ENCODE data around the gene ARL6IP1.
"Not testable (repeated sequence)": the region's sequence is repeated elsewhere in the genome, so short reads cannot be mapped to it uniquely, and the experiment has no call there.

The ARL6IP1 gene

DNA sequence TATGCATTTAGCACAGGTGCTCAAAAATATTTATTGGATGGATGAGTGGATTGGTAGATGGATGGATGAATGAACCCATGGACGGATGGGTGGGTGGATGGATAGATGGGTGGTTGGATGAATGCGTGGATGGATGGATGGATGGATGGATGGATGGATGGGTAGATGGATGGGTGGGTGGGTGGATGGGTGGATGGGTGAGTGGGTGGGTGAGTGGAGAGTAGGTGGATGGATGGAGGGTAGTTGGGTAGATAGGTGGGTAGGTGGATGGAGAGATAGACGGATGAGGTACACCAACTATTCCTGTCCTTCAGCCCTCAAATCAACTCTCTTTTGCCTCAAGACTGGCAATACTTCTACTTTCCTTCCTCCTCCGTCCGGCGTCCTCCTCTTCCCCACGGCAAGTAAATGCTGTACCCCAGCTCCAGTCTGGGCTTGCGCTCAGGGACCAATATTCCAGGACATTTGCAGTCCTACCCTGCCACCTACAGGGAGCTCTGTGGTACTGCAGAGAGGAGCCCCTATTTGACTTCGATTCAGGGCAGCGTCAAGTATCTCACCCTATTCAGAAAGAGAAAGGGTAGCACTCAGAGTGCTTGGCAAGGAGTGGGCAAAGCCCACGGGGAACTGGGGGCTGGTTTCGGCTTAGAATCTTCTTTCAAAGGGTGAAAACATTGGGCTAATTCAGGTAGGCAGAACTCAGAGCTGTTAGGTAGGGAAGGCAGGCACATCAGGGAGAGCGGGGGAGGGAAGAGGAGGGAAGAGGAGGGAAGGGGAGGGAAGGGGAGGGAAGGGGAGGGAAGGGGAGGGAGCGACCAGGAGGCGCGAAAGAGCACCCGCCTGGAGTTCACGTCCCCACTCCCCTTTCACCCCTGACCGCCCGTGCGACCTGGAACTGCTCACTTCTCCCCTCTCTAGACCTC is 41.5 kb downstream of the ARL6IP1 start:
- peak; percentile 5 for DNase-seq (ENCODE audit: low spot score)

DNA sequence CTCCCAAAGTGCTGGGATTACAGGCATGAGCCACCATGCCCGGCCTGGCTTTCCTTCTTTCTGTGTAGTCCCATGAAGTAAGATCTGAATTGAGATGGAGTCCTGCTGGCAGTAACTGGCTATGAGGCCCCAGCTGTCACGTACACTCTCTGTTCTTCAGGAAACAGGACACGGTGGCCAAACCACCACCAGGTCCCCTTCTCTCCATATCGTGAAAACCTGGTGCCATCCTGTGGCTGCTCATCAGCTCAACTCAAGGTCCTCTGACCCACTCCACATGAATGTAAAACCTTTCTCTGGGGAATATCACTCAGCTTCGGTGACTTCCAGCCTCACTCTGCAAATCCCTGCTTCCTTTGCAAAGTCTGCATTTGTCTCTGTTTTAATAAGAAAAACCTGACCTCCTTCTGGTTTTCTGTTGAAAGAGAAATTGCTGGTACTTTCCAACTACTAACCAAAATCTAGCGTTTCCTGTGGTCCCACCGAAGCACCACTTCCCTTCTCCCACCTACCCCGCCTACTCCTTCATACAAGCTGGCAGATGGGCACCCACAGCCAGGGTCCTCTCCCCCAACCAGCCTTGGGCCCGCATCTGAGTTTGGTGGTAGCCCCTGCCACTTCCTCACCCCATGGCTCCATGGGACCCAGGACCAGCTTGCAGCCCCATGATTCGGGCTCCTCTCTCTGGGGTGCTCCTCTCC is 43.2 kb downstream of the ARL6IP1 start:
- not testable (repeated sequence) for DNase-seq (ENCODE audit: low spot score)

DNA sequence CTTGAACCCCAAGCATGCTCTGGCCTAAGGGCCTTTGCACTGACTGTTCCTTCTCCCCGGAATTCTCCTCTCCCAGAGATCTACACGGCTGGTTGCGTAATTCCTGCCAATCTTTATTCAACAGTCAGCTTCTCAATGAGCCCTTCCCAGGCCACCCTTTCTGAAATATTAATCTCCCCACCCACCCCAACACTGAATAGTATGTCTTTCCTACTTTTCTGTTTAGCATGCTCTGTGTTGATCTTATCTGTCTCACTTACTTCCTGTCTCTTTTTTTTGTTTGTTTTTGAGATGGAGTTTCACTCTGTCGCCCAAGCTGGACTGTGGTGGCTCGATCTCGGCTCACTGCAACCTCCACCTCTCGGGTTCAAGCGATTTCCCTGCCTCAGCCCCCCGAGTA is 44.7 kb downstream of the ARL6IP1 start:
- DNase-seq (ENCODE audit: low spot score): peak; percentile 17

DNA sequence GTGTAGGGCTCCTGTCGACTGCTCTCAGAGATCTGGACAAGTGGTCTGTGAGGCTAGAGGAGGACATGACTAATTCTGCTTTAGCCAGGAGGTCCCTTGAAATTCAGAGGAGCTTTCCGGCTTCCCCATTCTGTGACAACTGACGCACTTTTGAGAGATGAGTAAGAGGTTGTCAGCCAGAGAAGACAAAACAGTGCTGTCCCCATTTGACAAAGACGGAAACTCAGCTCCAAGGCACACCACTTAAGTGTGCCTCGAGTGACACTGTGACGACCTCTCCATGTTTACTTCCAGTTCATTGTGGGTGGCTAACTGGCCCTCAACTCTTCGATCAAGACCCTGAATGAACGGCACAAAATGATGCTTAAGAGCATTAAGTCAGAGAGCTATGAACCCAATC is 58.5 kb downstream of the ARL6IP1 start:
- DNase-seq (ENCODE audit: low spot score): not testable (repeated sequence)

All from kidney tubule cell (primary cell).